Prostate gland (tissue), 2 donors: ENCODE results near the gene RAD51B.

ENCODE experiments used
- CTCF ChIP-seq, 4 experiments: fragments of 200-600 bp in 2 of 4; fragments of 450-650 bp in 2 of 4; sonication (generic) in 2 of 4; IDR thresholded peaks; 1 replicate in 3 of 4; 2 replicates in 1 of 4; pipeline ENCODE4 v1.5.1; 2016 to 2019; ENCODE audit warnings: antibody characterized with exemption in 4 of 4, mild to moderate bottlenecking in 2 of 4, moderate library complexity in 2 of 4
- POLR2A ChIP-seq: fragments of 450-650 bp; IDR thresholded peaks from one replicate; pipeline ENCODE4 v1.6.1; 2016; ENCODE audit warnings: antibody characterized with exemption, mild to moderate bottlenecking

- TF ChIP-seq POLR2A (no peak), CTCF (IDR thresholded peaks at IDR 0.05) (no peak)
Observed at GRCh38 chr14:67927244-67927643, 107.7 kb downstream of the RAD51B start.
